Measurements from ENCODE around the gene SORT1. TPM values are rescaled to one million over a fixed set of nuclear protein-coding genes. Genes with fewer than 3 reads are reported as not detected.

Gene SORT1
- total and polyA plus RNA-seq, 2 of the 13 experiments (the other 11 are each of a cell fraction or from before 2014, with no cell fraction given): 32.4 to 93.0 TPM

GRCh38 chr1:109371341-109371739 is 26.4 kb downstream of the SORT1 start (continued):
- TF ChIP-seq, protein P1, sequence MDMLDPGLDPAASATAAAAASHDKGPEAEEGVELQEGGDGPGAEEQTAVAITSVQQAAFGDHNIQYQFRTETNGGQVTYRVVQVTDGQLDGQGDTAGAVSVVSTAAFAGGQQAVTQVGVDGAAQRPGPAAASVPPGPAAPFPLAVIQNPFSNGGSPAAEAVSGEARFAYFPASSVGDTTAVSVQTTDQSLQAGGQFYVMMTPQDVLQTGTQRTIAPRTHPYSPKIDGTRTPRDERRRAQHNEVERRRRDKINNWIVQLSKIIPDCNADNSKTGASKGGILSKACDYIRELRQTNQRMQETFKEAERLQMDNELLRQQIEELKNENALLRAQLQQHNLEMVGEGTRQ (IDR thresholded peaks at IDR 0.05; ENCODE audit: low read depth, low read length): 0 out of 2 replicates have a peak, but pooled peaks have one; percentile 8
- TF ChIP-seq, protein P1 (CRISPR knock-in tag; IDR thresholded peaks at IDR 0.05; ENCODE audit: borderline replicate concordance): no peak
- peak; percentile 61; the same call in 1 of the 2 replicates for TF ChIP-seq CEBPB (IDR thresholded peaks at IDR 0.05; ENCODE audit: borderline replicate concordance, low read depth, low read length)

- H2AFZ ChIP-seq (ENCODE audit: low read length): no peak overlapping the region
- in situ Hi-C loops (cut with HindIII; ENCODE audit: extremely low pct_ligation_motif_present, low pct_unique_long_range_greater_than_20kb) (no loop called here), intact Hi-C loops (cut with micrococcal nuclease; ENCODE audit: unreplicated experiment) (loop anchor here (2.0 kb wide), 1 partner anchor 22 kb away; no protein-coding TSS in a partner anchor)
- H3K27ac ChIP-seq (ENCODE audit: extremely low read length, insufficient read depth, low read length): peak overlapping the region; percentile 54
- POLR2A ChIA-PET: interaction anchor here (0.8 to 1.7 kb wide), 4 partner anchors 9 to 88 kb away, joined by 3 to 8 read pairs (median 4); partner anchors contain the start of genes MYBPHL, PSMA5 and PSRC1
- peaks cover 7 to 28% of the 10 kb centered on the region in 2 experiments; a peak in 4 of 5 replicates for H3K36me3 ChIP-seq (replicated peaks in 1 of 2; ENCODE audit: control insufficient read depth in 1 of 2, insufficient read depth in 2 of 2, low read length in 2 of 2)
- FAIRE-seq: no peak
- CTCF ChIA-PET (ENCODE audit: low intra/inter-chr PET ratio, low total read pairs): no interaction called here
- BruUV-seq (replicated peaks): no TSS peak
- H3K27me3 ChIP-seq (ENCODE audit: control insufficient read depth in 1 of 2, insufficient read depth in 2 of 2, low read length in 2 of 2): no peaks in the 10 kb centered on the region
- H3K9ac ChIP-seq (ENCODE audit: insufficient read depth, low read depth, low read length): no peak overlapping the region
- H4K20me1 ChIP-seq (ENCODE audit: insufficient read depth, low read length): 0 out of 2 replicates have a peak, but pooled peaks cover 3% of the 10 kb centered on the region
- H3K4me2 ChIP-seq (ENCODE audit: low read depth, low read length): peak overlapping the region; percentile 62
- 1% methylated on average over 7 of the region's 7 CpGs for WGBS (ENCODE audit: low lambda C conversion rate)
- no peaks in the 10 kb centered on the region for H3K9me3 ChIP-seq (ENCODE audit: low read length)
- DNase-seq (ENCODE audit: low spot score): peak; percentile 84
- peaks cover 64% of the 10 kb centered on the region for H3K4me1 ChIP-seq (ENCODE audit: insufficient read depth, low read length)
- peak overlapping the region in 1 of 3 experiments; percentile 24; a peak in 1 of 6 replicates for H3K4me3 ChIP-seq (replicated peaks in 1 of 3; ENCODE audit: insufficient read depth in 1 of 3, low read depth in 2 of 3, low read length in 3 of 3)
- H3K79me2 ChIP-seq (ENCODE audit: insufficient read depth, low read length): peaks cover 68% of the 10 kb centered on the region
- ATAC-seq: peak; percentile 85
- TF ChIP-seq TAF15 (IDR thresholded peaks at IDR 0.05; ENCODE audit: low read depth, low read length, poor library complexity, severe bottlenecking) (no peak), EP300 (IDR thresholded peaks at IDR 0.05; ENCODE audit: low read depth in 2 of 2, low read length in 2 of 2) (peak in 1 of 2 experiments; percentile 68; a peak in 2 of 4 replicates), EP300 (CRISPR knock-in tag; IDR thresholded peaks at IDR 0.05; ENCODE audit: borderline replicate concordance) (no peak), NR2F6 (IDR thresholded peaks at IDR 0.05) (peak; percentile 40; the same call in 1 of the 2 replicates), NR2F6 (CRISPR knock-in tag; IDR thresholded peaks at IDR 0.05) (0 out of 2 replicates have a peak, but pooled peaks have one; percentile 51), FOXP1 (IDR thresholded peaks at IDR 0.05) (no peak), FOXP1 (CRISPR knock-in tag; IDR thresholded peaks at IDR 0.05) (peak; percentile 67; the same call in 1 of the 2 replicates), ZMYM4 (CRISPR knock-in tag; IDR thresholded peaks at IDR 0.05) (peak; percentile 24; the same call in 1 of the 2 replicates), GFI1 (CRISPR knock-in tag; IDR thresholded peaks at IDR 0.05; ENCODE audit: borderline replicate concordance) (peak; percentile 94), WIZ (CRISPR knock-in tag; IDR thresholded peaks at IDR 0.05) (no peak), SOX5 (CRISPR knock-in tag; IDR thresholded peaks at IDR 0.05; ENCODE audit: borderline replicate concordance) (peak; percentile 72)
- TF ChIP-seq, protein P2, sequence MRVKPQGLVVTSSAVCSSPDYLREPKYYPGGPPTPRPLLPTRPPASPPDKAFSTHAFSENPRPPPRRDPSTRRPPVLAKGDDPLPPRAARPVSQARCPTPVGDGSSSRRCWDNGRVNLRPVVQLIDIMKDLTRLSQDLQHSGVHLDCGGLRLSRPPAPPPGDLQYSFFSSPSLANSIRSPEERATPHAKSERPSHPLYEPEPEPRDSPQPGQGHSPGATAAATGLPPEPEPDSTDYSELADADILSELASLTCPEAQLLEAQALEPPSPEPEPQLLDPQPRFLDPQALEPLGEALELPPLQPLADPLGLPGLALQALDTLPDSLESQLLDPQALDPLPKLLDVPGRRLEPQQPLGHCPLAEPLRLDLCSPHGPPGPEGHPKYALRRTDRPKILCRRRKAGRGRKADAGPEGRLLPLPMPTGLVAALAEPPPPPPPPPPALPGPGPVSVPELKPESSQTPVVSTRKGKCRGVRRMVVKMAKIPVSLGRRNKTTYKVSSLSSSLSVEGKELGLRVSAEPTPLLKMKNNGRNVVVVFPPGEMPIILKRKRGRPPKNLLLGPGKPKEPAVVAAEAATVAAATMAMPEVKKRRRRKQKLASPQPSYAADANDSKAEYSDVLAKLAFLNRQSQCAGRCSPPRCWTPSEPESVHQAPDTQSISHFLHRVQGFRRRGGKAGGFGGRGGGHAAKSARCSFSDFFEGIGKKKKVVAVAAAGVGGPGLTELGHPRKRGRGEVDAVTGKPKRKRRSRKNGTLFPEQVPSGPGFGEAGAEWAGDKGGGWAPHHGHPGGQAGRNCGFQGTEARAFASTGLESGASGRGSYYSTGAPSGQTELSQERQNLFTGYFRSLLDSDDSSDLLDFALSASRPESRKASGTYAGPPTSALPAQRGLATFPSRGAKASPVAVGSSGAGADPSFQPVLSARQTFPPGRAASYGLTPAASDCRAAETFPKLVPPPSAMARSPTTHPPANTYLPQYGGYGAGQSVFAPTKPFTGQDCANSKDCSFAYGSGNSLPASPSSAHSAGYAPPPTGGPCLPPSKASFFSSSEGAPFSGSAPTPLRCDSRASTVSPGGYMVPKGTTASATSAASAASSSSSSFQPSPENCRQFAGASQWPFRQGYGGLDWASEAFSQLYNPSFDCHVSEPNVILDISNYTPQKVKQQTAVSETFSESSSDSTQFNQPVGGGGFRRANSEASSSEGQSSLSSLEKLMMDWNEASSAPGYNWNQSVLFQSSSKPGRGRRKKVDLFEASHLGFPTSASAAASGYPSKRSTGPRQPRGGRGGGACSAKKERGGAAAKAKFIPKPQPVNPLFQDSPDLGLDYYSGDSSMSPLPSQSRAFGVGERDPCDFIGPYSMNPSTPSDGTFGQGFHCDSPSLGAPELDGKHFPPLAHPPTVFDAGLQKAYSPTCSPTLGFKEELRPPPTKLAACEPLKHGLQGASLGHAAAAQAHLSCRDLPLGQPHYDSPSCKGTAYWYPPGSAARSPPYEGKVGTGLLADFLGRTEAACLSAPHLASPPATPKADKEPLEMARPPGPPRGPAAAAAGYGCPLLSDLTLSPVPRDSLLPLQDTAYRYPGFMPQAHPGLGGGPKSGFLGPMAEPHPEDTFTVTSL (CRISPR knock-in tag; IDR thresholded peaks at IDR 0.05; ENCODE audit: borderline replicate concordance): peak; percentile 62
Measured at GRCh38 chr1:109370712-109371340, 26.9 kb downstream of the SORT1 start.
